GM04503 (cell line): ENCODE data around the gene ANKFY1.

ENCODE experiments used
- DNase-seq: peaks from one replicate; pipeline ENCODE4 v3.0.0-alpha.2; 2012; ENCODE audit warnings: low read depth

The ANKFY1 gene, protein sequence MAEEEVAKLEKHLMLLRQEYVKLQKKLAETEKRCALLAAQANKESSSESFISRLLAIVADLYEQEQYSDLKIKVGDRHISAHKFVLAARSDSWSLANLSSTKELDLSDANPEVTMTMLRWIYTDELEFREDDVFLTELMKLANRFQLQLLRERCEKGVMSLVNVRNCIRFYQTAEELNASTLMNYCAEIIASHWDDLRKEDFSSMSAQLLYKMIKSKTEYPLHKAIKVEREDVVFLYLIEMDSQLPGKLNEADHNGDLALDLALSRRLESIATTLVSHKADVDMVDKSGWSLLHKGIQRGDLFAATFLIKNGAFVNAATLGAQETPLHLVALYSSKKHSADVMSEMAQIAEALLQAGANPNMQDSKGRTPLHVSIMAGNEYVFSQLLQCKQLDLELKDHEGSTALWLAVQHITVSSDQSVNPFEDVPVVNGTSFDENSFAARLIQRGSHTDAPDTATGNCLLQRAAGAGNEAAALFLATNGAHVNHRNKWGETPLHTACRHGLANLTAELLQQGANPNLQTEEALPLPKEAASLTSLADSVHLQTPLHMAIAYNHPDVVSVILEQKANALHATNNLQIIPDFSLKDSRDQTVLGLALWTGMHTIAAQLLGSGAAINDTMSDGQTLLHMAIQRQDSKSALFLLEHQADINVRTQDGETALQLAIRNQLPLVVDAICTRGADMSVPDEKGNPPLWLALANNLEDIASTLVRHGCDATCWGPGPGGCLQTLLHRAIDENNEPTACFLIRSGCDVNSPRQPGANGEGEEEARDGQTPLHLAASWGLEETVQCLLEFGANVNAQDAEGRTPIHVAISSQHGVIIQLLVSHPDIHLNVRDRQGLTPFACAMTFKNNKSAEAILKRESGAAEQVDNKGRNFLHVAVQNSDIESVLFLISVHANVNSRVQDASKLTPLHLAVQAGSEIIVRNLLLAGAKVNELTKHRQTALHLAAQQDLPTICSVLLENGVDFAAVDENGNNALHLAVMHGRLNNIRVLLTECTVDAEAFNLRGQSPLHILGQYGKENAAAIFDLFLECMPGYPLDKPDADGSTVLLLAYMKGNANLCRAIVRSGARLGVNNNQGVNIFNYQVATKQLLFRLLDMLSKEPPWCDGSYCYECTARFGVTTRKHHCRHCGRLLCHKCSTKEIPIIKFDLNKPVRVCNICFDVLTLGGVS

GRCh38 chr17:4263282-4264215, at the start of gene ANKFY1:
Gene ANKFY1, minus strand, starts transcription at chr17:4263979. Its CDS starts 38 bp downstream, at chr17:4263941.
- peak; percentile 56 for DNase-seq

- no peak for DNase-seq
These were observed 46.7 kb upstream of the ANKFY1 start for GRCh38 chr17:4310354-4311060.

GRCh38 chr17:4309897-4310296, 46.1 kb upstream of the ANKFY1 start:
- DNase-seq, result no peak

DNA sequence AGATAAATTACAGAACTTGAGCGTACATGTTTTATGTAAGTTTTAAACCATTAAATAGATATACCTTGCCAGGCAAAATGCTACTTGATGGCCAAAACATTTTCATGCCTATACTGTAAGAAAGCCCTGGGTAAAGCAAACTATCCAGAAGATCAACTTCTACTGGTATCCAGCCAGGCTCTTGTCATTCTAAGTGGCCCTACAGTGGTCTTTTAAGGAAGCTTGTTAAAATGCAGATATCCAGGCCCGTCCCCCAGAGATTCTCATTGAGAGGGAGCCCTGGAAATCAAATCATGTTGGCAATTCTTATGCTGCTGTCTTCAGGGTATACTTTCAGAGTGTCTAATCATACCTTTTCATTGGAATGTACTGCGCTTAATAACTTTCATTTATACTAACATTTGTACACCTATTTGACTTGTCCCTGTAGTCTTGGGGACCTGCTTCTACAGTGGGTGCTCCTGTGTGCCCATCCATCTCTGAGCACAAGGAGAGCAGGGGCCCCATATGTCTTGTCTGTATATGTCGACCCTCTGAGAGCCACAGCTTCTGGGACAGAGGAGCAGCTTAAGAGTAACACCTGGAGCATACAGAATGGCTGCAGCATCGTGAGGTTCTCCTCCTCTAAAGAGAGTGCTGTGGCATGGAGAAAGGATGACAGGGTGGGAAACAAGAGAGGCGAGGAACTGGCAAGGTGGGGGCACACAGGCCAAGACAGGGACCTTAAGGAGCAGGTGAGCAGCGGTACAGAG, 43.6 kb upstream of the ANKFY1 start:
- no peak for DNase-seq

DNA sequence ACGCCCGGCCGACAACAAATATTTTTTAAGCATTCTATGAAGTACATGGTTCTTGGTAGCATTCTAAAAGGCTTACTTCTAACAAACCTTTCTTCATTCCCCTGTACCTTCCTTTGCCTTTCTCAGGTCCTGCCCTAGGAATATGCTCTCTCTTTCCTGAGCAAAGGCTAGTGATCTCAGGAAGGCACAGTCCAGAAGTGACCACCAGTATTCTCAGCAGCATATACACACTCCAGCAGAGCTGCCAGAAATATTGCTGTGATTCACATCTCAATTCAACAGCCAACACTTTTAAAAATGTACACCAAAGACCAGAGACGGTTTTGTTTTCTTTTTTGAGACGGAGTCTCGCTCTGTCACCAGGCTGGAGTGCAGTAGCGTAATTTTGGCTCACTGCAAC, 41.4 kb upstream of the ANKFY1 start:
- no peak for DNase-seq

DNA sequence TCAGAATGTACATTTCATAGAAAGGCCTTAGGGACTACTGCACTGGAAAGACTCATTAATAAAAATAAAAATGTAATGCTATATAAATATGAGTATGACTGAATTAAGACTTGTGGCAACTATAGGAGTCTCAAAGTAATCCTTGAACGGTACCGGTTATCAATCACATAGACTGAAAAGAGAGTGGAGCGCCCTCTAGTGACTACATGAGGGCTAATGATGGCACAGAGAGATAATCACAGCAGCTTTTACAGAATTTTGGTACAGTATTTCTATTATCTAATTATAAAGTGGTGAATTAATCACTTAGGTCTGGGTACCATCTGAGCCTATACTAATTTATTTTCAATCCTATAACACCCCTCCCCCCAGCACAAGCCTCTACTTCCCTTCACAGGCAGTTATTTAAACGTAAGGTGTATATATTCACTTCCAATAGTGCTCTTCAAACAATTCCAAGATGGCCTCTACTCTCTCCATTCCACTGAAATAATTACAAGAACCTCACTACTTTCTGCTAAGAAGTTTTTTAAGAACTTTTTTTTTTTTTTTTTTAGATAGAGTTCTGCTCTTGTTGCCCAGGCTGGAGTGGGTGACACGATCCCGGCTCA, 40.7 kb upstream of the ANKFY1 start:
- DNase-seq, result no peak

GRCh38 chr17:4301066-4301465, 37.3 kb upstream of the ANKFY1 start:
- DNase-seq, result no peak

GRCh38 chr17:4297351-4297750, 33.6 kb upstream of the ANKFY1 start:
- no peak for DNase-seq

DNA sequence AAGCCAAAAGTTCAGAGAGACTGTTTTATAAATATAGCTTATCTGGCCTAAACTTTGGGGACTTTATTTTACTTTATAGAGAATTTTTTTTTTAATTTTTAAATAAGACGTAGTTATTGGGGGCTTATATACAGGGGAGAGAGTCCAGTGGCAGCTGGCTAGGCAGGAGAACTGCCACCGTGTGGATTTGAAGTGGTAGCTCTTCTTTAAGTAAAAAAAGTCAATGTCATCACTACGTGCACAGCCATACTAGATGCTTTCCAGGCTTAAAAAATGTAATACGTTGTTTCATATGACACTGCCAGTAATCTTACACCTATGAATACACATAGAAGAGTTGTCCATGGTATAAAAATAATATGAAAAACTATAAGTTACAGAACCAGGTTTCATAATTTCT, 31.9 kb upstream of the ANKFY1 start:
- DNase-seq, result no peak

GRCh38 chr17:4293572-4293971, 29.8 kb upstream of the ANKFY1 start:
- DNase-seq, result no peak

DNA sequence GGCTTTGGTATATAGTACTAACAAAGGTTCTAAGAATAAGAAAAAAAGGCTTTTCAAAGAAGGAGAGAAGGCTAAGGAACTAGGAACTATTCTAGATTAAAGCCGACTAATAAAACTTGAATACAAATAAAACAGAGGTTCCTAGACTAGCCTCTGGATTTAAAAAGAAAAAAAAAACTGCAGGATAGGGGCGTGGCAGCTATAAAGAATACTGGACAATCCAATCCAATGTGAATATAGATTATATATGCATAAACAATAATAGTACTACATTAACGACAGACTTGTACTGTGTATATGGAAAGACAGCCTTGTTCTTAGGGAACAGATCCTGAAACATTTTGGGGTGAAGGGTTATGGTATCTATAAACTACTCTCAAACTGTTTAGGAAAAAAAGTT, 23.9 kb upstream of the ANKFY1 start:
- DNase-seq, result no peak

GRCh38 chr17:4276514-4276913, 12.7 kb upstream of the ANKFY1 start:
- DNase-seq, result no peak

DNA sequence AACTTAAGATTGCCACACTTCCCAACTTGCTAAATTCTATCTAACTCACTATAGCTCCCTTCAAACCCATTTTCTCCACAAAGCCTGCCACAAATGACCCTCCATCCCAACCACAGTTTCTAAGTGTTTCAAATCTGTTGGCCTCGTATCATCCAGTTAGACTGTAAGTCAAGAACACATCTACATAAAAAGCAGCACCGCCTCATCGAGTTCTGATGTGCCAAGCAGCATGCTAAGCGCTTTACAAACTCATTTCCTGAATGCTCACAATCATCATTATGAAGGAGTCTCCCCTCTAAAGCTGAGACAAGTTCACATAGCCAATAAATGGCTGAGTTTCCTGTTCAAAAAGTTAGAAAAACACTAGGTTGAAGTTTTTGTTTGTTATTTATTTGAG, 9.2 kb upstream of the ANKFY1 start:
- DNase-seq, result no peak

DNA sequence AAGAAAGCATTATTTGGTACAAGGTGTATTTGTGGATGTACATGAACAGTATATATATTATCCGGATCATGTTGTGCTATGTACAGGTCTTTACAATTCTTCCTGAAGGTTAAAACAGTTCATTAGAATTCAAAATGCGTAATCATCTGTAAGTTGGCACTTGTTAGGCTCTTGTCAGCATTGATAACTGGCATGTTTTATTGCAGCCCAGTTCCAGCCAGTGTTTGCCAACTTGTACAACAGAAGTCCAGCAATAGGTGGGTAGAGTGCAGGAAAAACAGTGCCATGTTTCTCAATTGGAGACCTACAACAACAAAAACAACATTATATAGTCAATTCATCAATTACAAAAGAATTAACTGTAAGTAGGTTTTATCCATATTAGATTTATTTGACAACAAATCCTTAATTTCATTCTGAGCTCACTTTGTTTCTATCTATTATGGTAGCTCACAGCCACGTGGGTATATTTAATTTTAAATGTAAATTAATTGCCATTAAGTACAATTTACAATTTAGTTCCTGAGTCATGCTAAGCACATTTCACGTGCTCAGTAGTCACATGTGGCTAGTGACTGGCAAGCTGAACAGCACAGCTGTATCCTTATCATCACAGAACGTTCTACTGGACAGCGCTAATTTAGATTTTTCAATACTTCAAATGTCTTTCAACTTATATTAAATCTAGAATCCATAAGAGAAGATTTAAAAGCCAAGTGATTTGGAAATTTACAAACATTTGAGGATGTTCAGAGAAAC, 8.6 kb upstream of the ANKFY1 start:
- DNase-seq, result no peak

DNA sequence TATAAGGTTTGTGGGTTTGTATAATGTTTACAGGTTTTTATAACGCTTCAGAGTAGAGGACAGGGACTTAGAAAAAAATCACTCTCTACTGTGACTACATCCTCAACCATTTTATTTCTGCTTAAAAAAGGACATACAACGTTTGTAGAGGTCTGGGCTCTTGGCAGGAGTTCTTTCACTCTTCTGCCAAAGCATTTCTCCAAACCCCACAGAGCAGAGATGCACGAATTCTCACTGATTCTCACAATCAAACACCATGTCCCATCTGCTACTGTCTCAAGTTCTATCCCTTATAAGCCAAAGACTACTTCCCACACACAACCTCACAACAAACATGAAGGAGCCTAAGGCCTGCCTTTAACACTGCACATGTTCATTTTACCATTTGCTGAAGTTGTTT, 7.0 kb upstream of the ANKFY1 start:
- no peak for DNase-seq

- no peak for DNase-seq
These were observed 6.1 kb upstream of the ANKFY1 start for GRCh38 chr17:4269915-4270314.

DNA sequence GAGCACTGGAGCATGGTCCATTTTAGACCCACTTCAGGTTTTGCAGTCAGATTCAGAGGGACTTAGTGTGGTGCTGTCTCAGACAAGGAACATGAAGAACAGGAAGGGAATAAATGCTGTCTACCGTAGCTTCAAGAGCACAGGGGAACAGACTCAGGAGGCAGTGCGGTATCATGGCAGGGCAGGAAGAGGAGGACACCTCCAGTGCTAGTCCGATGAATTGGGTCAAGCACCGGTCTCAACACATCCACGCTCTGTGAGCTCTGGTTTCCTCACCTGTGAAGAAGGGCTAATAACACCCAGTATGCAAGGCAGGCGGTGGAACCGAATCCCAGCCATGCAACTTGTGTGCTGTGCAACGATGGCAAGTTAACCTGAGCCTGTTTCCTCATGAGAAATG, 3.6 kb upstream of the ANKFY1 start:
- DNase-seq, result no peak

DNA sequence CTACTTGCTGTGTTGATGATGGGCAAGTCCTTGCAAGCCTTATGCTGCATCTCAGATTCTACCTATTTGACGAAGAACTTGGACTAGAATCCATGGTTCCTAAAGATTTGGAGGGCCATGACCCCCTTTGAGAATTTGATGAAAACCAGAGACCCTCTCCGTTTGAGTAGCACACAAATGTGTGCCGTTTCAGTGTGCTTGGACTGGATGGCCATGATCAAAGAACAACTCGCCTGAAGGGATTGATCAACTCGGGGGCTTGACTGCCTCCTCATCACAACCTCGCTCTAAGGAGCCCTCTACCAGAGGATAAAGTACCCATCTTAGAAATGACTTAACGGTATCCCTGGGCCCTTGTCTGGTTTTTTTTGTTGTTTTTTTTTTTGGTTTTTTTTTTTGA, 2.8 kb upstream of the ANKFY1 start:
- no peak for DNase-seq

- DNase-seq, result no peak
These were observed 1.1 kb downstream of the ANKFY1 start for GRCh38 chr17:4262703-4263102.
